GM12878 (cell line): ENCODE results near the gene CEP78. TPM values are rescaled to one million over a fixed set of nuclear protein-coding genes. Genes with fewer than 3 reads are reported as not detected.
"Not testable (repeated sequence)": the region's sequence is repeated elsewhere in the genome, so short reads cannot be mapped to it uniquely, and the experiment has no call there.

ENCODE experiments used
- ATAC-seq: fragments of 200-7000 bp; cut with Tn5 transposase; 3 replicates; pipeline ENCODE4 v1.9.1; 2020; ENCODE audit warnings: mild to moderate bottlenecking, moderate library complexity
- BruUV-seq: library from RNA; stranded (reverse); fragments of 400-500 nt; replicated peaks from 2 replicates; lab custom pipeline; 2021; lab: Mats Ljungman, UMichigan
- CTCF ChIA-PET: fragments of 300-600 bp; sonication (Branson Sonifier 250); formaldehyde crosslinking; extraction: SDS; loops from one replicate; lab custom pipeline; 2021; ENCODE audit warnings: inconsistent platforms; lab: Yijun Ruan, JAX
- POLR2A ChIA-PET: fragments of 350-600 bp; formaldehyde crosslinking; extraction: SDS; loops from one replicate; lab custom pipeline; 2021; ENCODE audit warnings: inconsistent platforms; lab: Charles Lee
- RAD21 ChIA-PET: fragments of 300-600 bp; sonication (Branson Sonifier 250); formaldehyde crosslinking; loops from one replicate; lab custom pipeline; 2023; ENCODE audit warnings: antibody characterized with exemption; ENCODE audit not compliant: unreplicated experiment; lab: Charles Lee
- SMC1A ChIA-PET: fragments of 300-600 bp; sonication (Branson Sonifier 250); formaldehyde crosslinking; loops from one replicate; lab custom pipeline; 2023; ENCODE audit not compliant: unreplicated experiment, uncharacterized antibody; lab: Charles Lee
- DNase-seq: peaks from one replicate; pipeline ENCODE4 v3.0.0-alpha.2; 2011; ENCODE audit warnings: low read depth, low spot score
- FAIRE-seq: peaks from 3 replicates; lab custom pipeline; 2011; peaks lifted over from hg19 to GRCh38; lab: Jason Lieb, UNC
- H2AFZ ChIP-seq: 2 replicates; pipeline ENCODE4 v1.6.0; 2011; ENCODE audit warnings: low read depth, low read length, control low read depth; ENCODE audit not compliant: control insufficient read depth
- H3K27ac ChIP-seq: 2 replicates; pipeline ENCODE4 v1.5.1; 2011; ENCODE audit warnings: control low read depth; ENCODE audit not compliant: control insufficient read depth, insufficient read depth
- H3K27me3 ChIP-seq, 2 experiments: replicated peaks in 1 of 2; 2 replicates each; pipeline versions ENCODE4 v1.6.0 to v1.6.1; 2011; ENCODE audit warnings: low read length in 1 of 2; ENCODE audit not compliant: control insufficient read depth in 2 of 2, insufficient read depth in 2 of 2
- H3K36me3 ChIP-seq, 2 experiments: 2 replicates each; pipeline ENCODE4 v1.5.1; 2011; ENCODE audit warnings: low read length in 1 of 2; ENCODE audit not compliant: control insufficient read depth in 2 of 2, insufficient read depth in 2 of 2
- H3K4me1 ChIP-seq: 2 replicates; pipeline ENCODE4 v1.6.1; 2011; ENCODE audit warnings: mild to moderate bottlenecking, low read length, moderate library complexity, mixed read lengths; ENCODE audit not compliant: control insufficient read depth, insufficient read depth
- H3K4me2 ChIP-seq: 2 replicates; pipeline ENCODE4 v1.6.0; 2011; ENCODE audit warnings: control low read depth; ENCODE audit not compliant: control insufficient read depth, insufficient read depth
- H3K4me3 ChIP-seq: fragments of 200-600 bp; sonication (generic); 2 replicates; pipeline ENCODE4 v1.5.1; 2016
- H3K79me2 ChIP-seq: 2 replicates; pipeline ENCODE4 v1.6.0; 2011; ENCODE audit warnings: low read length; ENCODE audit not compliant: control insufficient read depth, insufficient read depth
- H3K9ac ChIP-seq: 2 replicates; pipeline ENCODE4 v1.8.0; 2011; ENCODE audit warnings: low read length, control low read depth, mixed read lengths; ENCODE audit not compliant: control insufficient read depth, insufficient read depth
- H3K9me3 ChIP-seq: replicated peaks from 3 replicates; pipeline ENCODE4 v1.5.1; 2011; ENCODE audit warnings: mild to moderate bottlenecking, low read length; ENCODE audit not compliant: control insufficient read depth, insufficient read depth
- H4K20me1 ChIP-seq: 2 replicates; pipeline ENCODE4 v1.6.0; 2011; ENCODE audit not compliant: control insufficient read depth, insufficient read depth
- CEBPB ChIP-seq, 2 experiments: fragments of 150-350 bp in 1 of 2; IDR thresholded peaks; 2 replicates each; pipeline ENCODE4 v1.6.1; 2012 to 2014; ENCODE audit warnings: low read depth in 2 of 2, low read length in 2 of 2, borderline replicate concordance in 1 of 2, inconsistent platforms in 1 of 2
- HDAC6 ChIP-seq: fragments of 200-600 bp; sonication (generic); IDR thresholded peaks from one replicate; pipeline ENCODE4 v1.8.0; 2017; ENCODE audit warnings: antibody characterized with exemption; ENCODE audit not compliant: unreplicated experiment
- STAT1 ChIP-seq: fragments of 450-650 bp; conservative IDR thresholded peaks from 2 replicates; pipeline ENCODE4 v1.6.1; 2014; ENCODE audit warnings: antibody characterized with exemption, mild to moderate bottlenecking
- WGBS: methylation state at CpG from one replicate; pipeline ENCODE4 v1.1.6; 2016; ENCODE audit warnings: low lambda C conversion rate; ENCODE audit not compliant: insufficient replicate concordance, insufficient coverage; ENCODE audit errors: missing lambda C conversion rate; 5-methylcytosine and 5-hydroxymethylcytosine counted together
- in situ Hi-C: fragments of 300-500 bp; cut with MboI; formaldehyde crosslinking; loops from 9 replicates; pipeline ENCODE4 v1.14.3; 2018; ENCODE audit warnings: mixed read lengths
- intact Hi-C: fragments of 100-400 bp; cut with micrococcal nuclease; formaldehyde crosslinking; loops from one replicate; pipeline ENCODE4 v1.14.2; 2022; ENCODE audit not compliant: unreplicated experiment
- polyA plus RNA-seq, 11 experiments: library from polyadenylated mRNA; depleted of rRNA in 4 of 11; unstranded in 6 of 11; stranded (reverse) in 5 of 11; fragments of >200 nt; fragmentation: Nextera tagmentation in 4 of 11; fragmentation: Illumina TruSeq in 1 of 11; extraction: Ambion mirVana in 4 of 11; extraction: Trizol in 1 of 11; gene quantifications; 1 replicate in 1 of 11; 2 replicates in 10 of 11; pipeline versions ENCODE4 v1.2.1 to v1.2.3, GENCODE V29; 2011 to 2016; ENCODE audit warnings: inconsistent platforms in 2 of 11, missing spikeins in 2 of 11, low read depth in 1 of 11
- total RNA-seq, 4 experiments: library from RNA; depleted of rRNA in 3 of 4; stranded (reverse); fragments of >200 nt in 3 of 4; fragmentation: Illumina TruSeq in 1 of 4; extraction: Trizol in 1 of 4; gene quantifications; 2 replicates each; pipeline versions ENCODE4 v1.2.1 to v1.2.3, GENCODE V29; 2013 to 2021

CEP78 gene
- total and polyA plus RNA-seq, 10 of the 15 experiments (the other 5 are each of a cell fraction or from before 2014, with no cell fraction given), result 4.1 to 44.9 (median 27.9) TPM

DNA sequence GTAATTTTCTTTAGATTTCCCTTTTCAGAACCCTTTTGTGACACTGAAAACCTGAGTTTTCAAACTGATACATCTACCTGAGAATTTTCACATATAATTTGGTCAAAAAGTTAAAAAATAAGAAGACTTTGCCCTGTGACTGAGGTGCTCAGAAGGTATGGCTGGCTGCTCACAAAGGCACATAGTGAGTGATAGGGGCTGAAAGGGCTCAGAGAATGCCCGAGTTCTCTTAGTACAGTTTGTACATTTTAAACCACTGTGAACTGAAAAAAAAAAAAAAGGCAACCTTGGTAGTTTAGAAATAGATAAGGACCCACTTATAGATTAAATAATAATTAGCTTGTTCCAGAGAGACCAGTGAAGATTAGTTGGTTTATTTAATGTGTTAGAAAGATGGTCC is 42.9 kb downstream of the CEP78 start (continued):
- no peak for TF ChIP-seq CEBPB (IDR thresholded peaks at IDR 0.05; ENCODE audit: borderline replicate concordance in 1 of 2, low read depth in 2 of 2, low read length in 2 of 2)

GRCh38 chr9:78280982-78281668 is 45.2 kb downstream of the CEP78 start:
- SMC1A ChIA-PET, result no interaction called here
- 82% methylated on average over 3 of the region's 3 CpGs for WGBS
- RAD21 ChIA-PET, result no interaction called here
- H4K20me1 ChIP-seq, result no peaks in the 10 kb centered on the region
- H3K36me3 ChIP-seq, result no peaks in the 10 kb centered on the region
- intact Hi-C loops (no loop called here), in situ Hi-C loops (no loop called here)
- no peak overlapping the region for H3K4me3 ChIP-seq
- H3K4me2 ChIP-seq, result no peak overlapping the region
- H3K4me1 ChIP-seq, result no peaks in the 10 kb centered on the region
- no peak overlapping the region for H3K9ac ChIP-seq
- no peak for DNase-seq
- no peaks in the 10 kb centered on the region for H3K79me2 ChIP-seq
- no peak for FAIRE-seq
- CTCF ChIA-PET, result no interaction called here
- no peak overlapping the region for H2AFZ ChIP-seq
- no TSS peak for BruUV-seq
- H3K27ac ChIP-seq, result no peak overlapping the region
- no peak for TF ChIP-seq HDAC6
- TF ChIP-seq STAT1, result no peak
- ATAC-seq, result no peak
- POLR2A ChIA-PET, result no interaction called here
- no peaks in the 10 kb centered on the region for H3K9me3 ChIP-seq
- no peaks in the 10 kb centered on the region for H3K27me3 ChIP-seq

DNA sequence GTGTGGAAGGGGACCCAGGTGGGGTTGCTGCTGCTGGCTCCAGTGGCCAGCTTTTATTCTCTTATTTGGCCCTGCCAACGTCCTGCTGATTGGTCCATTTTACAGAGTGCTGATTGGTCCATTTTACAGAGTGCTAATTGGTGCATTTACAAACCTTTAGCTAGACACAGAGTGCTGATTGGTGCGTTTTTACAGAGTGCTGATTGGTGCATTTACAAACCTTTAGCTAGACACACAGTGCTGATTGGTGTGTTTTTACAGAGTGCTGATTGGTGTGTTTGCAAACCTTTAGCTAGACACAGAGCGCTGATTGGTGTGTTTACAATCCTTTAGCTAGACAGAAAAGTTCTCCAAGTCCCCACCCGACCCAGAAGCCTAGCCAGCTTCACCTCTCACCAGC is 48.3 kb downstream of the CEP78 start:
- in situ Hi-C loops, POLR2A ChIA-PET, H2AFZ ChIP-seq, H3K4me3 ChIP-seq, H3K27ac ChIP-seq, BruUV-seq, H3K36me3 ChIP-seq, H3K4me1 ChIP-seq, H3K9ac ChIP-seq, H3K4me2 ChIP-seq, DNase-seq, H3K9me3 ChIP-seq, intact Hi-C loops, FAIRE-seq, H4K20me1 ChIP-seq, H3K79me2 ChIP-seq, RAD21 ChIA-PET, H3K27me3 ChIP-seq, ATAC-seq: not testable (repeated sequence)
- CTCF ChIA-PET, result interaction anchor here (1.2 kb wide), 1 partner anchor 16 kb away, joined by 3 read pairs; no protein-coding TSS in a partner anchor
- 19% methylated on average over 4 of the region's 4 CpGs for WGBS
- SMC1A ChIA-PET, result interaction anchor here (0.9 kb wide), 1 partner anchor 40 kb away, joined by 3 read pairs; no protein-coding TSS in a partner anchor
